G401 (cell line): ENCODE results near the gene RAP1GAP. TPM values are rescaled to one million over a fixed set of nuclear protein-coding genes. Genes with fewer than 3 reads are reported as not detected.

Source experiments
- total RNA-seq: library from RNA; depleted of rRNA; stranded (reverse); fragments of >200 nt; shearing (Covaris generic); gene quantifications from 2 replicates; pipeline ENCODE4 v1.2.3, GENCODE V29; 2014; rRNA removed

Gene RAP1GAP
- total RNA-seq, 1 experiment from 2014 or later = 3.7 TPM

Other genes with a start within 250 kb of the RAP1GAP start
- 7.5 and 16.1 TPM in 2 replicates for gene NBPF3, start 229.2 kb downstream of the RAP1GAP start, total RNA-seq
- 0.58 and 0.98 TPM in 2 replicates for gene ALPL, start 159.9 kb downstream of the RAP1GAP start, total RNA-seq
- 21.5 and 29.5 TPM in 2 replicates for gene USP48, start 113.8 kb upstream of the RAP1GAP start, total RNA-seq
- gene LDLRAD2, start 142.9 kb upstream of the RAP1GAP start, total RNA-seq = not detected in 2 replicates